ENCODE measurements around the gene KIF17. TPM values are rescaled to one million over a fixed set of nuclear protein-coding genes. Genes with fewer than 3 reads are reported as not detected.
A peak's percentile ranks its signal among the peaks of the same experiment; 100 is the strongest.

KIF17 gene
- total RNA-seq, 2 experiments from 2014 or later: not detected

DNA sequence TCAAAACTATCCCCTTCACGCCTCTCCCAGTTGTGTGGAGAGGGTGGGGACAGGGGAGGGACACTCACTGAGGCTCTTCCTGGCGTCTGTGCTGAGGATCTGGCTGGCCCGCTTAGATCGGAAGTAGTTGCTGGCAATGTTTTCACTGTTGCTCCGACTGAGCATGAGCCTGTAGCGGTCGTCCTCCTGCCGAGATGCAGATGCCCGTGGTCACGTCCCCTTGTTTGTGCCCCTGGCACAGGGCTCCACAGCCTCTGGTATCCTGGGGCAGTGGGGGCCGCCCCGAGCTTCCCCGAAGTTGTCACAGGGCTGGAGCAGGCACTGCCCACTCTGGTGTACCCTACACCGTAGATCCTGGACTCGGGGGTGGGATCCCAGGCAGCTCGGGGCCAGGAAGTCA lies 51.7 kb downstream of the KIF17 start:
- Mint-ChIP-seq H3K27me3 (no peaks in the 10 kb centered on the region), H3K9me3 (peaks cover 3% of the 10 kb centered on the region), H3K27ac (no peak overlapping the region), H3K36me3 (ENCODE audit: low read depth) (peaks cover 2% of the 10 kb centered on the region), H3K4me1 (peaks cover 23% of the 10 kb centered on the region), H3K4me3 (no peak overlapping the region)
- ChIA-PET CTCF (interaction anchor here (0.8 to 1.5 kb wide), 2 partner anchors 10 to 31 kb away, joined by 3 to 8 read pairs; no protein-coding TSS in a partner anchor), POLR2A (no interaction called here)
- DNase-seq: no peak

DNA sequence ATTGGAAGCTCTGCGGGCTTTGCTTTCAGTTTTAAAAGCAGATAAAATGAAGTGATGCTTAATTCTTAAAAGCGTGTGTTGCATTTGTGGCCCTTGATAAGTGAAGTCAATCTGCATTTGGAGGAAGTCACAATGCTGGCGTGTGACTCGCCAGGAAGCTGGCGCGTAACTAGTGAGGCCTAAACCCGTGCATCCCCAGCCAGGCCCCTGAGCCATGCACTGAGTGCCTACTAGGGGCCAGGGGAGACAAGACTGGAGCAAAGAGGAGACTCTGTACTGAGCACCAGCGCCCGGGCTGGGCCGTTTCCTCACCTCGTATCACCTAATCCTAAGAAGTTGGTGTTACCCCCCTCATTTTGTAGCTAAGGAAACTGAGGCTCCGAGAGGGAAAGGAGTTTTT lies 52.1 kb downstream of the KIF17 start:
- DNase-seq: no peak
- Mint-ChIP-seq H3K9me3 (peaks cover 3% of the 10 kb centered on the region), H3K4me1 (peaks cover 24% of the 10 kb centered on the region), H3K27me3 (no peaks in the 10 kb centered on the region), H3K27ac (no peak overlapping the region), H3K36me3 (ENCODE audit: low read depth) (peaks cover 4% of the 10 kb centered on the region), H3K4me3 (no peak overlapping the region)
- ChIA-PET CTCF (interaction anchor here (0.6 to 1.5 kb wide), 2 partner anchors 10 to 30 kb away, joined by 3 to 8 read pairs; no protein-coding TSS in a partner anchor), POLR2A (no interaction called here)

DNA sequence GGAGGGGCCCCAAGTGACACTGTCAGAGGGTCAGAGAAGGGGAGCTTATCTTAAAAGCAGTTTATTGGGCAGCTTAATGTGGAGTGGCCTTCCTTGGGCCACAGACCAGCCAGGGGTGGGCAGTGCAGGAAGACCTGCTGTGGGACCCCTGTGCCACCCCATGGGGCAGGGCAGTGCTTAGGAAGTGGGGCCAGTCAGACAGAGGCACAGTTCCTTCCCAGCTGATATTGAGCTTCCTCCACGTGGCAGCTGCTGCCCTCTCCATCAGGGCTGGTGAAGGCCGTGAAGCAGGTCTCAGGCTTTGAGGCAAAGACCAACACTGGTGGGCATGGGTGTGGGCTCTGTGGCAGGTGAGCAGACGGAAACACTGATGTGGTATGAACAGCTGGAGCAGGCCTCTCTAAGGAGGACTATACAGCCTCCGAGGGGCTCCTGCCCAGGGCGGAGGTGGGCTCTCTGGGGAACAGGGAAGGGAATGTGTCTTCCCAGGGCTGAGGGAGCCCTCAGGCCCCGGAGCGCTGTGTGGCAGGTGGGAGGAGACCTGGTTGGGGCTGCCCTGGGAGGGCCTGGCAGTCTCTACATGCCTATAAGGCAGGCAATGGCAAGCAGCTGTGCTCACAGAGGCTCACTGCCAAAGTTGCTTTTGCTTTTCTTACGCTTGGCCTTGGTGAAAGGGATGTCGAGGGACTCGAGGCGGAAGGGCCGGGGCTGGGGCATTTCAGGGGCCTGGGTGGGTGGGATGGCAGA lies 53.7 kb downstream of the KIF17 start:
- POLR2A ChIA-PET: no interaction called here
- peaks cover 40% of the 10 kb centered on the region for H3K4me1 Mint-ChIP-seq
- no peak for DNase-seq
- peaks cover 19% of the 10 kb centered on the region for H3K36me3 Mint-ChIP-seq (ENCODE audit: low read depth)
- H3K9me3 Mint-ChIP-seq: peaks cover 3% of the 10 kb centered on the region
- H3K27ac Mint-ChIP-seq: no peak overlapping the region
- H3K27me3 Mint-ChIP-seq: no peaks in the 10 kb centered on the region
- CTCF ChIA-PET: no interaction called here
- no peak overlapping the region for H3K4me3 Mint-ChIP-seq

DNA sequence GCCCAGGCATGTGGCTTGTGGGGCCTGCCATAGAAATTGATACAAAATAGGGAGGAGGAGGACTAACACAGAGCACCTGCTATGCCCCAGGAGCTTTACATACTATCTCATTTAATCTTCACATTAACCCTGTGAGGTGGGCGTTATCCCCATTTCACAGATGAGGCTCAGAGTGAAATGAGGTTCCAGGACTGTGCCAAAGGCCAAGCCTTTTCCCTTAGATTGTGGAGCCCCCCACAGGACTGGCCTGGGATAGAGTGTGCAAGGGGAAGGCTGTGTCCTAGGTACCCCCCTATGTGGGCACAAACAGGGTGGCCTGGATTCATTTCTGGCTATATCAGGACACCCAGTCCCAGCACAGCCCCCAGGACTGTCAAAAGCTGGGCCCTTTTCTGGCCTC lies 54.4 kb downstream of the KIF17 start:
- Mint-ChIP-seq H3K36me3 (ENCODE audit: low read depth) (peaks cover 21% of the 10 kb centered on the region), H3K27ac (peak overlapping the region; percentile 73), H3K27me3 (no peaks in the 10 kb centered on the region), H3K4me1 (peaks cover 45% of the 10 kb centered on the region), H3K9me3 (peaks cover 3% of the 10 kb centered on the region), H3K4me3 (peak overlapping the region; percentile 98)
- ChIA-PET POLR2A (no interaction called here), CTCF (interaction anchor here (1.3 kb wide), 1 partner anchor 31 kb away, joined by 3 read pairs; the partner anchor contains the start of gene PINK1)
- no peak for DNase-seq

DNA sequence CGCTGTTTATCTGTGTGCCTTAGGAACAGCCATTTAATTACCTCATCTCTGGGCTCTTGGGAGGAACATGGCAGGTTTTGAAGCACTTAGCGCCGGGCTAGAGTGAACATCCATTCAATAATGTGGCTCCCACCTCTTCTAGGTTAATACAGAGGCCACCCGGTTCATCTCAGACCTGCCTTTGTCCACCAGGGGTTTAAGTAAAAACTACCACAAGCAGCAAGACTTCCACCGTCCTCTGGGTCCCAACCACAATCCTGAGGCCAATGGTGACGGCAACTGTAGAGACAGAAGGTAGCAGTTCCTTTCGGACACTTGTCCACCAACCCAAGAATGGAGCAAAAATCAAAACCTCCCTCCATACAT lies 55.7 kb downstream of the KIF17 start:
- Mint-ChIP-seq H3K36me3 (ENCODE audit: low read depth) (peaks cover 28% of the 10 kb centered on the region), H3K27me3 (no peaks in the 10 kb centered on the region), H3K9me3 (peaks cover 3% of the 10 kb centered on the region), H3K4me3 (peak overlapping the region; percentile 98), H3K27ac (peak overlapping the region; percentile 98), H3K4me1 (peaks cover 54% of the 10 kb centered on the region)
- ChIA-PET CTCF (no interaction called here), POLR2A (no interaction called here)
- no peak for DNase-seq

DNA sequence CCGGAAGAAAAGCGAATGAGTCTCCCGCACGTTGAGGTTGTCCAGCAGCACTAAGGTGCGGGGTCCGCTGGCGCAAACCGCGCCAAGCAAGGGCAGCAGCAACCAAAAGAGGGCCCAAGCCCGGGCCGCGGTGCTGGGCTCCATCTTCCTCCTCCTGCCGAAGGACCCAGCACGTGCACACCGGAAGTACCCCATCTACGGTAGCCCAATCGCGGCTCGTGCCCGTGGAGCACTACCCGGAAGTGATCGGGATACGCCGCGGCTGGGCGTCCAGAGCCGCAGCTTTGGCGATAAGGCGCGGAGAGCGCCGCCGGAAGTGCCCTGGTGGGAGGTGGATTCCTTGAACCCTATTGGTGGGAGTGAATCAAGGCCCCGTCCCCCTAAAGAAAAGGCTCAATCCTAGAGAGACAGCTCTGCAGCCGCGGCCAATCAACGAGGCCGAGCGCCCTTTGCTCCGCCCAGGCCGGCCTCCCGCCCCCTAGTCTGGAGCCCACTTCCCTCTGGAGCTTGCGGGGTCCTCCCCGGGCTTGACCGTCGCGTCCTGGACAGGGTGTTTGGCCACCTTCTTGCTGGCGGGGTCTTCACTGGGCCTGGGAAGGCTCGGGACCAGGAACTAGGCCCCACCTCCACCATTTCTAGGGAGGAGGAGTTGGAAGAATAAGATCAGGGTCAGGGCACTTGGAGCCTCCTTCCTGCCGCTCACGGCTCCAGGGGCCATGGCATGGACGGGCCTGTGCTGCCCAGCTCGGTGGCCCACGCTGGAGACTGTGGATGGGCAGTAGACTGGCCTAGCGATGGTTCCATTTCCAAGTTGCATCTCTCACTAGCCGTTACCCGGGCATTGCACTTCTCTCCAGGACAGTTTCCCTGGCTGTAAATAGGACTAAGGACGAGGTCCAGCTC lies 56.3 kb downstream of the KIF17 start, which contains the start of gene DDOST:
Gene DDOST (minus strand): TSS at position 163 of the 903 bp plus-strand sequence. CDS start 19 bp downstream, at position 144.
- Mint-ChIP-seq H3K27ac (peak within 1 kb of the TSS; percentile 98), H3K9me3 (no peaks in the 10 kb centered on the region), H3K36me3 (ENCODE audit: low read depth) (peaks cover 34% of the 10 kb centered on the region), H3K4me3 (peak within 1 kb of the TSS; percentile 98), H3K27me3 (no peaks in the 10 kb centered on the region), H3K4me1 (peaks cover 55% of the 10 kb centered on the region)
- ChIA-PET CTCF (interaction anchor here (0.6 to 1.1 kb wide), 2 partner anchors 36 to 228 kb away, joined by 3 to 4 read pairs; no protein-coding TSS in a partner anchor), POLR2A (interaction anchor here (1.0 kb wide), 1 partner anchor 125 kb away, joined by 3 read pairs; no protein-coding TSS in a partner anchor)
- peak; percentile 97 for DNase-seq

DNA sequence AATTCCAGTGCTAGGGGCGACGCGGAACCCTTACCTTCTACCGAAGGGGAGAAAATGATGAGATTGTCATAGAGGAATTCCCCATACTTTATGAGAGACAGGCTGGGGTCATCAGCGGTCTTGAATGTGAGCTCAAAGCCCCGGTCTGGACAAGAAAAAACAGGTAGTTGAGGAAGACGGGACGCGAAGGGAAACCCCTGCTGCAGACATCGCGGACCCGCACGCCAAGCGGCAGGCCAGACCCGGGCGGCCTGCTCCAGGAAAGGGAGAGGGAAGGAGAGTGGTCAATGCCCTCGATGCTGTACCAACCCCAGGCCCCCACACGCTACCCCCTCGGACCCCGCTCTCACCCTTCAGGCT lies 57.0 kb downstream of the KIF17 start:
- H3K9me3 Mint-ChIP-seq: no peaks in the 10 kb centered on the region
- peaks cover 56% of the 10 kb centered on the region for H3K4me1 Mint-ChIP-seq
- peaks cover 36% of the 10 kb centered on the region for H3K36me3 Mint-ChIP-seq (ENCODE audit: low read depth)
- peak overlapping the region; percentile 98 for H3K27ac Mint-ChIP-seq
- CTCF ChIA-PET: interaction anchor here (1.1 kb wide), 1 partner anchor 36 kb away, joined by 4 read pairs; no protein-coding TSS in a partner anchor
- no peak for DNase-seq
- H3K27me3 Mint-ChIP-seq: no peaks in the 10 kb centered on the region
- peak overlapping the region; percentile 98 for H3K4me3 Mint-ChIP-seq
- POLR2A ChIA-PET: interaction anchor here (1.0 kb wide), 1 partner anchor 126 kb away, joined by 3 read pairs; no protein-coding TSS in a partner anchor

DNA sequence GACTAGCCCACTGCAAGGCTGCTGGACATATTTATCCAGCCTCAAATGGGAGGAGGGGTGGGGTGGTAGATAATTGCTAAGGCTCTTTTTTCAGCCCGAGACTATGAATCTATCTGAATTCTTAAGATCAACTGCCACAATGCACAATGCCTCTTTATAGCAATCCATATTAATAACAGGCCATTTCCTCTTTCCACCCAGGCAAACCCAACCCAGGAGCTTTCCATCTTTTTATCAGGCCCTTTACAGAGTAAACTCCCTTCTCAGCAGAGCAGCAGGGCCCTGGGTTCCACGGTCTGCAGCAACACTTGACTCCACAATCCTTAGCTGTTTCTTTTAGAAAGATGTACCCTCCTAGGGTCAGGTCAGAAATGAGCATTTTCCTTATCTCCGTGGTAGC lies 57.4 kb downstream of the KIF17 start:
- H3K36me3 Mint-ChIP-seq (ENCODE audit: low read depth): peaks cover 41% of the 10 kb centered on the region
- H3K4me1 Mint-ChIP-seq: peaks cover 52% of the 10 kb centered on the region
- H3K4me3 Mint-ChIP-seq: peak overlapping the region; percentile 98
- H3K27ac Mint-ChIP-seq: peak overlapping the region; percentile 98
- no peaks in the 10 kb centered on the region for H3K27me3 Mint-ChIP-seq
- no peak for DNase-seq
- no peaks in the 10 kb centered on the region for H3K9me3 Mint-ChIP-seq
- ChIA-PET POLR2A (no interaction called here), CTCF (interaction anchor here (1.5 kb wide), 1 partner anchor 17 kb away, joined by 3 read pairs; no protein-coding TSS in a partner anchor)

DNA sequence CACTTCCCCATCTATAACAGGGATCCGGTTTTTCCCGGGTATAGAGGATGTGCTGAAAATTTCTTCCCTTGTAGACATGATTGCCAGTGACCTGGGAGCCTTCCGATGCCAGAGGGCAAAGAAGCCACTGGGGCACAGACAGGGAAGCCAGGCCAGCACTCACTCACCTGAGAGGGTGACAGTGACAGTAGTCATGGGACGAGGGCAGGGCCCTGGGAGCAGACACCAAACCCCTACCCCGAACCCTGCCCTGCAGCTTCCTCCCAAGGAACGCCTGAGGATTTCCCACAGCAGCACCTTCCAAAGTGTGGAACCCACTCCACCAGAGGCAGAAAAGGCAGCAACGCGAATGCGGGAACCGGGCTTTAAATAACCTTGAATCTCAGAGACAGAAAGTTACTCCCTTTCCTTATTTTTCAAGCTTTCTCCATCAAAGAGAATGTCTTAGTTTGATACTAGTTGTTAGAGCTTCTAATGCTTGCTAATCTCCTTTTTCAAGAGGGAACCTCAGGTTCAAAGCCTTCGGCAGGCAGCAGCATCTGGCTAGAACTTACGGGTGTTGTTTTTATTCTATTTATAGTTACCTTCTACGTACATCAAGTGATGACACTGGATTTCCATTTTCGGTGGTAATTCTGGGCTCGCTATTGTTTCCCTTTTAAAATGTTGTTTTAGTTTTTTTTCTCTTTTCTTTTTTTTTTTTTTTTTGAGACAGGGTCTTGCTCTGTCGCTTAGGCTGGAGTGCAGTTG lies 59.5 kb downstream of the KIF17 start:
- POLR2A ChIA-PET: no interaction called here

DNA sequence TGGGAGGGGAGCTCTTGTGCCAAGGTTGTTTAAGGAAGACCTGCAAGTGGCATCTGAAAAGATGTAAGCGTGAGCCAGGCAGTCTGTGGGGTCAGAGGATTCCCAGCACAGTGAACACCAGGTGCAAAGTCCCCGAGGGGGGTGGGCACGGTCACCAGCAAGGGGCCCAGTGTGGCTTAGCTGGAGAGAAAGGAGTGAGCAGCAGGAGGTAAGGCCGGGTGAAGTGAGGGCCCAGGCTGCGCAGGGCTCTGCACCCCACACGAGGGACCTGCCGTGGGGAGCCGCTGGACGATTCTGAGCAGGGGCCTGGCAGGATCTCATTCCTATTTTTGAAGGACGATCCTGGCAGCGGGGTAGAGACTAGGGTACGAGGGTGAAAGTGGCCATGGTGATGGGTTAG lies 60.8 kb downstream of the KIF17 start:
- H3K4me1 Mint-ChIP-seq: peaks cover 42% of the 10 kb centered on the region
- H3K9me3 Mint-ChIP-seq: no peaks in the 10 kb centered on the region
- no peak for DNase-seq
- peaks cover 62% of the 10 kb centered on the region for H3K36me3 Mint-ChIP-seq (ENCODE audit: low read depth)
- H3K27ac Mint-ChIP-seq: peak overlapping the region; percentile 33
- no peaks in the 10 kb centered on the region for H3K27me3 Mint-ChIP-seq
- no peak overlapping the region for H3K4me3 Mint-ChIP-seq
- CTCF ChIA-PET: no interaction called here
- POLR2A ChIA-PET: no interaction called here

More for the DNA sequence above, 59.5 kb downstream of the KIF17 start:
- H3K36me3 Mint-ChIP-seq (ENCODE audit: low read depth): peaks cover 51% of the 10 kb centered on the region
- CTCF ChIA-PET: interaction anchor here (0.6 kb wide), 1 partner anchor 21 kb away, joined by 4 read pairs; no protein-coding TSS in a partner anchor
- no peak for DNase-seq
- H3K4me3 Mint-ChIP-seq: no peak overlapping the region
- peaks cover 52% of the 10 kb centered on the region for H3K4me1 Mint-ChIP-seq
- no peaks in the 10 kb centered on the region for H3K9me3 Mint-ChIP-seq
- H3K27ac Mint-ChIP-seq: peak overlapping the region; percentile 50
- H3K27me3 Mint-ChIP-seq: no peaks in the 10 kb centered on the region

DNA sequence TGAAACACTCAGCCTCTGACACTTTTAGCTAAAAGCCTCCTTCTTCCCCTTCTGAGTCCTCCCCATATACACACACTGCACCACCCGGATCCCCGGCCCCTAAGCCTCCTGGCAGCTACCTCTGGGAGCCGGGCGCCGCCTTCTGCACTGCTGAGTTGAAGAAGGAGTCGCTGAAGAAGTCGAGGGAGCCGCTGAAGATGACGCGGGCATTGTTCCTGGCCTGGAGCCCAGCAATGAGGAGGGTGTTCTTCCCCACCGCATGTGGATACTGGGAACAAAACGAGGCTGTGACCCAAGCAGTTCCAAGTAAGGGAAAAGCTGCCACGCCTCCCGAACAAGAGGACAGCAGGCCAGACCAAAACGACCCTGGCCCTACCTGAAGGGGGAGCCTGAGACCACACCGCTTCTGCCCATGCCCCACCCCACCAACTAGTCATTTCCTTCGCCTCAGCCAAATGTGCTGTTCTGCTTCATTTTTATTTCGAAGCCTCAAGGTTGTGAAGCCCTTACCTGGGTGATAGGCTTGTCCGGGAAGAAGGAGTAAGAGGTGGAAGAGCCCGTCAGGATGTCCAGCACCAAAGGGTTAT lies 63.6 kb downstream of the KIF17 start:
- ChIA-PET POLR2A (no interaction called here), CTCF (no interaction called here)
- H3K4me3 Mint-ChIP-seq: no peak overlapping the region
- H3K36me3 Mint-ChIP-seq (ENCODE audit: low read depth): peaks cover 62% of the 10 kb centered on the region
- H3K27ac Mint-ChIP-seq: no peak overlapping the region
- DNase-seq: no peak
- H3K4me1 Mint-ChIP-seq: peaks cover 23% of the 10 kb centered on the region
- H3K9me3 Mint-ChIP-seq: no peaks in the 10 kb centered on the region
- no peaks in the 10 kb centered on the region for H3K27me3 Mint-ChIP-seq

DNA sequence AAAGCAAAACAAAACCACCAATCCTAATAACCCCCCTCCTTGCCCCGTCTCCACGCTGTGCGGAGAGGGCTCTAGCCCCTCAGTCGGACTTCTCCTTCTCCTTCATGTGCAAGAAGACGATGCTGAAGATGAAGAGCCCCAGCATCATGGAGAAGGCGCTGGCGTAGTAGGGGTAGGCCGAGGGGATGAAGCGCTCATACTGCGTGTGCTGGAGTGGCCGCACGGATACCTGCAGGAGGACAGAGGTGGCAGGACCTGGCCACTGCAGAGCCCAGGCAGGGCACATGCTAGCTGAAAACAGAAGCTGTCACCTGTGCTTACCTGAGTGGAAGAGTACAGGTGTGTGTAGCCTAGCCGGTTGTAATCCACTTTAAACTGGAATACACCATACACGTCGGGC lies 65.5 kb downstream of the KIF17 start:
- Mint-ChIP-seq H3K27me3 (no peaks in the 10 kb centered on the region), H3K9me3 (no peaks in the 10 kb centered on the region), H3K27ac (no peak overlapping the region), H3K4me1 (peaks cover 9% of the 10 kb centered on the region), H3K4me3 (no peak overlapping the region), H3K36me3 (ENCODE audit: low read depth) (peaks cover 55% of the 10 kb centered on the region)
- no peak for DNase-seq
- ChIA-PET CTCF (no interaction called here), POLR2A (no interaction called here)
